A673 (cell line): ENCODE results near the gene ZNF669.

ENCODE experiments used
- EZH2 ChIP-seq: fragments of 200-600 bp; sonication (generic); IDR thresholded peaks from 2 replicates; pipeline ENCODE4 v1.6.1; 2017; ENCODE audit warnings: borderline replicate concordance, low read depth, mild to moderate bottlenecking, mixed read lengths, antibody characterized with exemption, low read length; ENCODE audit not compliant: poor library complexity, severe bottlenecking
- TF ChIP-seq, protein P1 (sequence below): fragments of 300-800, 200-600 bp; sonication (generic); conservative IDR thresholded peaks from 2 replicates; pipeline ENCODE4 v1.5.1; 2017; ENCODE audit warnings: low read depth, mild to moderate bottlenecking, antibody characterized with exemption, low read length, moderate library complexity, mixed read lengths

GRCh38 chr1:247112479-247112781, 8.3 kb upstream of the ZNF669 start:
- TF ChIP-seq, protein P1, sequence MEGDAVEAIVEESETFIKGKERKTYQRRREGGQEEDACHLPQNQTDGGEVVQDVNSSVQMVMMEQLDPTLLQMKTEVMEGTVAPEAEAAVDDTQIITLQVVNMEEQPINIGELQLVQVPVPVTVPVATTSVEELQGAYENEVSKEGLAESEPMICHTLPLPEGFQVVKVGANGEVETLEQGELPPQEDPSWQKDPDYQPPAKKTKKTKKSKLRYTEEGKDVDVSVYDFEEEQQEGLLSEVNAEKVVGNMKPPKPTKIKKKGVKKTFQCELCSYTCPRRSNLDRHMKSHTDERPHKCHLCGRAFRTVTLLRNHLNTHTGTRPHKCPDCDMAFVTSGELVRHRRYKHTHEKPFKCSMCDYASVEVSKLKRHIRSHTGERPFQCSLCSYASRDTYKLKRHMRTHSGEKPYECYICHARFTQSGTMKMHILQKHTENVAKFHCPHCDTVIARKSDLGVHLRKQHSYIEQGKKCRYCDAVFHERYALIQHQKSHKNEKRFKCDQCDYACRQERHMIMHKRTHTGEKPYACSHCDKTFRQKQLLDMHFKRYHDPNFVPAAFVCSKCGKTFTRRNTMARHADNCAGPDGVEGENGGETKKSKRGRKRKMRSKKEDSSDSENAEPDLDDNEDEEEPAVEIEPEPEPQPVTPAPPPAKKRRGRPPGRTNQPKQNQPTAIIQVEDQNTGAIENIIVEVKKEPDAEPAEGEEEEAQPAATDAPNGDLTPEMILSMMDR: no peak
- TF ChIP-seq EZH2: no peak
